ENCODE measurements around the gene DMRT1.
"Not testable (repeated sequence)": the region's sequence is repeated elsewhere in the genome, so short reads cannot be mapped to it uniquely, and the experiment has no call there.

The DMRT1 gene

GRCh38 chr9:860706-861105 is 19.2 kb downstream of the DMRT1 start:
- DNase-seq = no peak

DNA sequence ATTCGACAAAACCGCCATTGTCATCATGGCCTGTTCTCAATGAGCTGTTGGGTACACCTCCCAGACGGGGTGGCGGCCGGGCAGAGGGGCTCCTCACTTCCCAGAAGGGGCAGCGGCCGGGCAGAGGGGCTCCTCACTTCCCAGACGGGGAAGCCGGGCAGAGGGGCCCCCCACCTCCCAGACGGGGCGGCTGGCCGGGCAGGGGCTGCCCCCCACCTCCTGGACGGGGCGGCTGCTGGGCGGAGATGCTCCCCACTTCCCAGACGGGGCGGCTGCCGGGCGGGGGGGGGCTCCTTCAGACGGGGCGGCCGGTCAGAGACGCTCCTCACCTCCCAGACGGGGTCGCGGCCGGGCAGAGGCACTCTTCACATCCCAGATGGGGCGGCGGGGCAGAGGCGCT is 20.0 kb downstream of the DMRT1 start:
- DNase-seq = not testable (repeated sequence)

DNA sequence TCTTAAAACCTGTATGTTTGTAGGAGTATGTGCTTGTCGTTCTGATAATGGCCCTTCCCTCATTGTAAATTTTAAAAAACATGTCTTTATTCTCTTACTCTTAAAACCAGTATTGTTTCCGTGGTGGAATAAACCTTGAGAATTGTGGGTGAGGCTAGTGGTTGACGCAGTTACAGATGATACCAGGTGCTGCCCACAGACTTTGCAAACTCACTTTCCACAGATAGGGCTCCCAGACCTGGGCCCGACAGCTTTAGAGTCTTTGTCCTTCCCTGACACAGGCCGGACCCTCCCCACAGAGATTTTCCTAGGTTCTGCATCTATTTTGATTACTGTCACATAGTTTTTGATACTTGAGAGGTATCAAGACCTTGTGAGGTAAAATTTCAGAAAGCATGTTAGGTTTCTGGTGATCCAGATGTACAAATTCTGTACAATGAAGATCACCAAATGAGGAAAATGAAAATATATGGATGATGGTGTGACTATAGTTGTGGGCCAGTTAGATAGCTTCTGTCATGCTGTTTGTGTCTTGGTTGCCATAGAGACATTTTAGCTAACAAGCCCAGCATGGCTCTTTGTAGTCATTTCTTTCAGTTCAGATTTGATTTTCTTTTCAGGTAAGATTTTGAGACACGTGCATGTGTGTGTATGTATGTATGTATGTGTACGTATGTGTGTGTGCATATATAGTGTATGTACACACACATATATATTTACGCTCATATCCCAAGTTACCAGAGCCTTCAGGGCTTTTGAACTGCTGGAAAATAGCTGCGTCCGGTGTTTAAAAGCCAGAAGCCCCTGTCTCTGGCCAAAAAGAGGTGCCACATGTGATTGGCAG is 33.8 kb downstream of the DMRT1 start:
- no peak for DNase-seq

GRCh38 chr9:876425-876824 is 34.9 kb downstream of the DMRT1 start:
- DNase-seq = no peak

DNA sequence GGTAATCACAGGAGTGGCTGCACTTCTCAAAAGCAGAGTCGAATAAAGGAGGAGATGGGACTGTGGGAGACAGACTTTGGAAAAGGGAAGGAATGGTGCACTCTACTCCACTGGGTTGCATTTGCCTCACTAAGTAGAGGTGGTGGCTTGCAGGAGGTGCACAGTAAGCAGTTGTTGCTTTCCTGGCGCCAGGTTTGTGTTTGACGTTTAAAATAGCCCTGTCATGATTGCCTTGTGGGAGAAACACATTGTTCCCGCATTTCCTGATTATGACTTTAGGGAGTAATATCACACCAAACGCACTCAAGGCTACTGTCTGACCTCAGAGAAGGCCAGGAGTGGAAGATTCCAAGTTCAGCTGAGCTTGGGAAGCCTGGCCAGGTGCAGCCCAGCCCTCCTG is 36.7 kb downstream of the DMRT1 start:
- no peak for DNase-seq

- DNase-seq = no peak
Observed at GRCh38 chr9:880725-881124, 39.2 kb downstream of the DMRT1 start.

GRCh38 chr9:882416-882924 is 41.0 kb downstream of the DMRT1 start:
- no peak for DNase-seq

DNA sequence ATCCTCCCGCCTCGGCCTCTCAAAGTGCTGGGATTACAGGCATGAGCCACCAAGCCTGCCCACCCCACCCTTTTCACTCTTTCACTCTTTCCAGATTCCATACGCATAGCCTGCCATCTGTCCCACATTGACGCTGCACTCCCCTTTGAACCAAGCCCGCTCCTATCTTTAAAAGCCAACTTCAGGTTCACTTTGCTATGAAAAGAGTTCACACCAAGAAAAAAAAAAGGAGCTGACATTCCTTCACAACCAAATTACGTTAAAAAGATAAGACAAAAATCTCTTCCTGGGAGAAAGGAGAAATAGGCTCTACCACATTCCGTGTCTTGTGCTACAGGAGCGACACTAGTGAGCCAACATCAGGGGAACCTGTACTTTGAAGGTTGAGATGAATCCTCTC is 41.5 kb downstream of the DMRT1 start:
- no peak for DNase-seq

DNA sequence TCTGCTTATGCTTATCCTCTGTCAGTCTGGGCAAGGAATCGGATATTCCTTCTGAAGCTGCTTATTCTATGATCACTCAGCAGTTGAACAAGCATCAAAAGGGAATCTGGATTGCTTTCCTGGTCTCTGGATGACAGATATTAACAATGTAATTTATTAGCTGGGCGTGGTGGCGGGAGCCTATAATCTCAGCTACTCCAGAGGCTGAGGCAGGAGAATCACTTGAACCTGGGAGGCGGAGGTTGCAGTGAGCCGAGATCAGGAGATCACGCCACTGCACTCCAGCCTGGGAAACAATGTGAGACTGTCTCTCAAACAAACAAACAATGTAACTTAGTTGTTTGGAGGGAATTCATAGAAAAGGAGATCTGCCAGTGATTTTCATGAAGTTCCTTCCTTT is 45.4 kb downstream of the DMRT1 start:
- DNase-seq = no peak

DNA sequence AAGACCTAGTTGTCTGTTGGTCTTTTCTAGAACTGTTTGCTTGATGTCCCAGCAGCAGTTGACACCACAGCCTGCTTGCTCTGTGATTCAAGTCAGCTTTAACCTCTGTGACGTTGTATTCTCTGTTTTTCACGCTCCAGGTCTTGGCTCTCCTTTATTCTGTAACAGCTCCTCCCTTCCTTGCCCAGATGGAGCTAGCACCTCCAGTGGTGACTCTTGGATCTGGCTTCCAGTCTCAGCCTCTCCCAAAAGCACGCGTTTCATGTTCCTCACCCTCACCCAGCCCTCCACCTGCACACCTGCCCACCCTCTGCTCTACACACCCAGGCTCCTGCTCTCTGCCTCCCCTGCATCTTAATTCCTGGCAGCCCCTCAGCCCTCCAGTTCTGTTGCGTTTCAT is 50.6 kb downstream of the DMRT1 start:
- DNase-seq = no peak

- DNase-seq = no peak
Observed at GRCh38 chr9:893115-893514, 51.6 kb downstream of the DMRT1 start.

- peak in 1 of 2 experiments; percentile 58 for DNase-seq
Observed at GRCh38 chr9:893843-894420, 52.4 kb downstream of the DMRT1 start.

DNA sequence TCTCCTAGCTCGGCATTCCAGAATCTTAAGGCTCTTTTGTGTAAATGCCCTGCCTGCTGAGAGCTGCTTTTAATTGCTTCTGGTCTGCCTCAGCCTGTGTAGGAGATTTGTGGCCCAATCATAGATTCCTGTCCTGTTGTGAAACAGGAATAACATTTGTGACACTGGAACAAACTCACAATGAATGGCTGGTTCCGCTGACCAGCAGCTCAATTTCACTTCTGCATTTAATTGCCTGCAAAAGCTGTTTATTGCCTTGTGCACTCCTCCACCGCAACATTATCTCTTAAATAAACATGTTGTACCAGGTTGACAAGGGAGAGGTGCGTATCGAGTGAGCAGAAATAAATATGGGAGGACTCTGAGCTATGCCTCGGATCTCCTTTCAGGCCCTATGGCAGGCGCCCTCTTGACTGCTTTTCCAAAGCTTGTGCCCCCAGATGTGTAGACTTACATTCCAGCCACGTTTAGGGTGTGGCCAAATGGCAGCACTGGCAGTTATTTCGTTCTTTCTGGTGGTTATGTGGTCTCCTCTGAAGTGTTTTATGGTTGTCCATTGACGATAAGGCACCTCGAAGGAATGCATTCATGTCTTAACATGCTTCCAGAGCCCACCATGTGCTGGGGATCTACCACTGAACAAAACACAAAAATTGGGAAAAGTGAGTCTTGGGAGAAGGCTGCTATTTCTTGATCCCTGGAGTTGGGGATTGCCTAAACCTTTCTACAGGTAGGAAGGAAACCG is 58.1 kb downstream of the DMRT1 start:
- DNase-seq = no peak

DNA sequence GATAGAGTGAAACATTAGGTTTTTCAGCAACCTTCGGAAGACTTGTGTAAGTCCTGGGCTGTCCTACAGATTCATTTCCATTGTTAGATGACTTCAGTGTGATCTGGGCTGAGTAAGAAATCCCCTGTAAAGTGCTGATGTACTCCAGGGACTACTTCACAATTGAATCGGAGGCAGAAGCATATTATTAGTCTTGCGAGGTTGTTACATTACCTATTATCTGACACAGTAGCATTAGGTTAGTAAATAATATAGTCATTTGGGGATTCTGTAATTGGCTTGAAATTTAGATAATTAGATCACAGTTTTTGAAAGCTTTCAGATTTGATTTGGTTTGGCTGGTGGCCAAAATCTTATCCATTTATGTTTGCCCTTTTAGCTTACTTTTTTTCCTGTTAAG is 62.4 kb downstream of the DMRT1 start:
- DNase-seq = no peak

DNA sequence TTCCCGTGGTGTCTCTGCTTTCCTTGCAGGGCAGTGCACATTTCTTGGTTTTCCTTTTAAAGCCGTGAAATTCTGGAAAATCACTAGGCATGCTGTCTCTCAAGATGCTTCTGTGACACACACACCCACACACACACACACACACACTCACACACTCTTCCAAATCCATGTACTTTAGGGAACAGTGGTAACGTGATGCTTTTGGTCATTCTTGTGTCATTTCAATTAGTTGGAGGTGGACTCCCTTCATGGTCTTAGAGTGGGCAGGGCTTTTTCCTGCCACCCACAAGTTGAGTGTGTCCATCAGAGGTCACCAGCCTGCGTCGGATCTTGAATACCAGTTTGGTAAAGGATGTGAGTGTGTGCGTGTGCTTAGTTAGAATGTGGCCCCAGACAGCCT is 64.4 kb downstream of the DMRT1 start:
- DNase-seq = no peak

GRCh38 chr9:908536-909205 is 67.2 kb downstream of the DMRT1 start:
- DNase-seq = no peak

DNA sequence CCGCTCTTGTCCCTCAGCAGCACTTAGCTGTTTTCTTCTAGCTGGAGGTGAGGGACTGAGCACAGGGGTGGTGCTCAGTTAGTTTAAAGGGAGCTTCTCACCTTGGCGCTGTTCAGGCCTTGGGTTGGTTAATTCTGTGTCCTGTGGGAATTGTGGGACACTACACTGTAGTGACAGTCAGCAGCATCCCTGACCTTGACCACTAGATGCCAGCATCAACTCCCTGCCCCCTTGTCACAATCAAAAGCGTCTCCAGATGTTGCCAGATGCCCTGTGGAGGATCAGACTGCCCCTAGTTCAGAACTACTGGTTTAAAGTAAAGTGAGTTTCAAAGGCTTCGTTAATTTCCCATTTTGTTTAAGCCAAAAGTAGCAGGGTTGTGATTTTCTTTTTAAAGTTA is 69.5 kb downstream of the DMRT1 start:
- no peak for DNase-seq

DNA sequence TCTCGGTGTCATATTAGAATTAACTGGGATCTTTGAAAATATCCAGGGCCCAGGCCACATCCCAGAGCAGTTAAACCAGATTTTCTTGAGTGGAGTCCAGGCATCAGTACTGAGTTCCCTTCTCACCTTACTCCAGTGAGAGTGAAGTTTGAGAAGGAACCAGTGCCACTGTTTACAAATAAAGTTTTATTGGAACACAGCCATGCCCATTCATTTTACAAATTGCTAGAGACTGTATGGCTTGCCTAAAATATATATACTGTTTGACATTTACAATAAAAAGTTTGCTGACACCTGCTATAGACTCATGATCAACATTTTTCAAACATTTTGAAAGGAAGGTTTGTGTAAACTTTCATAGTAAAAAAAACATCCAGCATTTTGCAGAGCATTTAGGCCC is 71.3 kb downstream of the DMRT1 start:
- no peak for DNase-seq

DNA sequence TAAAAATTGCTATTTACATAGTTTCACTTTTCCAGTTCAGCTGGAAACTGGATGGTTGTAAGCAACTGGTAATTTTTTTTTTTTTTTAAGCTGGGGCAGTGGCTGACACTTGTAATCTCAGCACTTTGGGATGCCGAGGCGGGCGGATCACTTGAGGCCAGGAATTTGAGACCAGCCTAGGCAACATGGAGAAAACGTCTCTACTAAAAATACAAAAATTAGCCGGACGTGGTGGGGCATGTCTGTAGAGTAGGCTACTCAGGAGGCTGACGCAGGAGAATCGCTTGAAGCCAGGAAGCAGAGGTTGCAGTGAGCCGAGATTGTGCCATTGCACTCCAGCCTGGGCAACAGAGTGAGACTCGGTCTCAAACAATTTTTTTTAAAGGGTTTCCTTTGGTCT is 72.0 kb downstream of the DMRT1 start:
- DNase-seq = not testable (repeated sequence)

GRCh38 chr9:917730-918129 is 76.2 kb downstream of the DMRT1 start:
- no peak for DNase-seq

- no peak for DNase-seq
Observed at GRCh38 chr9:920927-921326, 79.4 kb downstream of the DMRT1 start.

GRCh38 chr9:922171-922570 is 80.7 kb downstream of the DMRT1 start:
- no peak for DNase-seq

DNA sequence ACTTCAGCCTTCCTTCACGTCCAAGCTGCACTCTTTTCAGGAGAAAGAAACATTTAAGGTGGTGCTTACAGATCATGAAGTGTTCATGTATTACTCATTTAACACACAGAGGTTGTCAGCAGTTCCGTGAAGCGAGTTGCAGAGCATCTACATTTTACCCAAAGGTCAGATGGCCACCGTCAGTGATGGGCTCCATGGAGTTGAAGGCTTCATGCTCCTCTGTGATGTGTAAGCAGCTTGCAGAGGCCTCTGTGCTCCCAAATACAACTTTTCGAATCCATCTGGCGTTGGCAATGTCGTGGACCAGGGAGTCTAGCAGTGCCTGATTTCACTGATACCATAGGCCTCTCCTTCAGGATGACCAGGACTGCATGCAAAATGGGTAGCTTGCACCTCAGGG is 81.2 kb downstream of the DMRT1 start:
- no peak for DNase-seq
